HG02852 (cell line): ENCODE results near the gene PTPRM.

Experiments used
- ATAC-seq: cut with Tn5 transposase; IDR thresholded peaks from one replicate; pipeline ENCODE4 v1.9.1; 2021; ENCODE audit warnings: mild to moderate bottlenecking, moderate library complexity; ENCODE audit not compliant: unreplicated experiment

The PTPRM gene

DNA sequence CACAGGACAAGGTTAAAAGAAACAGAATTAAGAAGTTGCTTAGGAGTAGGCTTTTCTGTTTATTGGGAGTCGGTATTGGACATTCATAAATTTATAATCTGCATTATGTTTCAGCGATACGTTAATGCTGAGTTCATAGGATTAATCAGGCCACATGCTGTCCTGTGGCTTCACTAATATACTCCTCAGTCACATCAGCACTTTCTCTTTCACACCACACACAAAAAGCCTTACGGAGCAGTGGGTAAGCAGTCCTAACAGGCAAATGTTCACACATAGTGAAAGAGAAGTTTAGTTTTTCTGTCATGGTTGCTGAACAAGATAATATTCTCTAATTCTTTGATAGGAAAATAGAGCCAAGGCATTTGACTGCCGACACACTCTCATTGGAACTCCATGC, 630.4 kb downstream of the PTPRM start:
- ATAC-seq = no peak

GRCh38 chr18:8207996-8208395, 640.9 kb downstream of the PTPRM start:
- no peak for ATAC-seq

- ATAC-seq = no peak
Measured at GRCh38 chr18:8208716-8209115, 641.6 kb downstream of the PTPRM start.

- ATAC-seq = no peak
Measured at GRCh38 chr18:8212896-8213780, 646.0 kb downstream of the PTPRM start.

- no peak for ATAC-seq
Measured at GRCh38 chr18:8215741-8216140, 648.6 kb downstream of the PTPRM start.

DNA sequence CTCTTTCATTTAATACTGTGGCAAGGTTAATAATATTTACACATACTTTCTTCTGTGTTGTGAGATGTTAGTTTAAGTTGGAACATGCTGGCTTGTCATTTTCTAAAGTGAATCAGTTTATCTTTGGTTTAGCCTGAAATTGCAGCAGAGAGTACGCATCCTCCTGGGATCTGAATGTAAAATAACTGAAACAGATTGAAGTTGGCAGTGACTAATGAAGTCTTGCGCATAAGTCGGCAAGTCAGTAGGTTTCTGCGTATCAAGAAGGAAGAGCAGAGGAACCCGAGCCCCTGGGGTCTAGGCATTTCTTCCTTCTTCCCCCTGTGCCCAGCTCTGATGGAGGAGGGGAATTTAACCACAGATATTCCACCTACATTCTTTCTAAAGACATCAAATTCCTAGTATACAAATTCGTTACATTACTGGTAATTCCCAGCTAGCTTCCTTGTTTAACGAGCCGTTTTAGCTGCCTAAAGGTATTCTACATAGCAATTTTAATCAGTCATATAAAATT, 650.0 kb downstream of the PTPRM start:
- no peak for ATAC-seq

GRCh38 chr18:8218197-8218596, 651.1 kb downstream of the PTPRM start:
- no peak for ATAC-seq

GRCh38 chr18:8221452-8221851, 654.3 kb downstream of the PTPRM start:
- no peak for ATAC-seq

- no peak for ATAC-seq
Measured at GRCh38 chr18:8224576-8224975, 657.5 kb downstream of the PTPRM start.

GRCh38 chr18:8229040-8229439, 661.9 kb downstream of the PTPRM start:
- no peak for ATAC-seq

- ATAC-seq = no peak
Measured at GRCh38 chr18:8229787-8230186, 662.7 kb downstream of the PTPRM start.

DNA sequence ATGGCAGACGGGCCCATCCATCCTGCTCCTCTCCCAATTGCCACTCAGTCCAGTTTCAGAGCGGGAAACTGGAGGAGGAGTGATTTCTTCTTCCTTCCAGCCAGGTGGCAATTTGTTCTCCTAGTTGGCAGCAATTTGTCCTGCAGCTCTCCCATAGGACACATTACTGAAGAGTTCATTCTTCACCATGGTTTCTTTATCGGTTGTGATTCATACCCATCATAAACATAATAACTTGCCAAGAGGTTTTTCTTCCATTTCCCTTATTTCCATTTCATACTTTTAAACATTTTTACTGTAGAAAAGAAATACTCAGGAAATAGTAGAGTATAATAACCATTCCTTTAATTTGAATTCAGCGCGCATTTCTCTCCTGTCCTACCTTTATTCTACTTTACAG, 664.2 kb downstream of the PTPRM start:
- ATAC-seq = no peak

DNA sequence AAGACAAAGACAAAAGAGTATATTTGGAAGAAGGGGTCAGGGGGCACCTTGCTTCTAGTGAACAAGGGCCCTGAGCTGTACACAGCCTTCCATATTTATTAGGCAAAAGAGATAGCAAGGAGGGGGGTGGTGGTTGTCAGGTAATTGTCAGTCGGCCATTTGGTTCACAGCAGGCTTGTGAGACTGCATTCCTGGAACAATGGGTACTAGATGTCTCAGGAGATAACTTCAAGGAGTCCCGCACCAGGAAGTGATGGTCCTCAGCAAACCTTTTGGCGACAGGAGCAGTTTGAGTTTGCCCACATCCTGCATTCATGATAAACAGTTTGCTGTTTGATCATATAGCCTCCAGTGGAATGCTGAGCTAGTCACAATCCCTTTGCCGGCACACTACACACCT, 665.7 kb downstream of the PTPRM start:
- ATAC-seq = no peak

GRCh38 chr18:8235894-8236293, 668.8 kb downstream of the PTPRM start:
- ATAC-seq = no peak

DNA sequence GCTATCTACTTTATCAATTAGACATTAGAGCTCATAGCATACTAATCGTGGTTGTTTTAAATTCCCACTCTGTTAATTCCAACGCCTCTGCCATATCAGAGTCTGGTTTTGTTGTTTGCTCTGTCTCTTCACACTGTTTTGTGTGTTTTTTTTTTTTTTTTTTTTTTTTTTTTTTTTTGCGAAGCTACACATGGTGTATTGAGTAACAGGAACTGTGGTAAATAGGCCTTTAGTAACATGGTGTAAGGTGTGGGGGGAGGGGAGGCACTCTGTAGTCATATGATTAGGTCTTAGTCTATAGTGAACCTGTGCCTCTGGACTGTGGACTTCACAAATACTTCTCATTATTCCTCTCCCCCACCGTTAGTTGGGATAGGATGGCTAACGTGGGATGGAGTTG, 671.4 kb downstream of the PTPRM start:
- ATAC-seq = no peak

GRCh38 chr18:8241731-8242130, 674.6 kb downstream of the PTPRM start:
- no peak for ATAC-seq

GRCh38 chr18:8242151-8242696, 675.1 kb downstream of the PTPRM start:
- ATAC-seq = no peak

- ATAC-seq = no peak
Measured at GRCh38 chr18:8247700-8248099, 680.6 kb downstream of the PTPRM start.

DNA sequence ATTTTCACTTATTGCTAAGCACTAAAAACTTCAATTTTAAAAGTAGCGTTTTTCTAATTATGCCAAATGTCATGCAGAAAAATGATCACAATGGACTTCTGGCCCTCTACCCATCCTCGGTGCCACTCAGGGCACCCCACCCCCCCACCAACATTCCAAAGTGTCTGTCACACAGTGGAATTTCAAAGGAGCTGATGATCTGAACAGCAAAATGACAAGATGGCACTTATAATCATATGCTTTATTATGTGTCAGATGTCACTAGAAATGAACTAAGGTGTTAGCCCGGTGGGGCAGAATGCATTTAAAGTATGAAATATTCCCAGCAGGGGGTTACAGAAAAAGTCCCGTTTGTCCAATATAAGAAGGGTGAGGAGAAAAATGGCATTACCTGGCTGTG, 681.5 kb downstream of the PTPRM start:
- no peak for ATAC-seq

- no peak for ATAC-seq
Measured at GRCh38 chr18:8249811-8250210, 682.7 kb downstream of the PTPRM start.

GRCh38 chr18:8252371-8252770, 685.3 kb downstream of the PTPRM start:
- no peak for ATAC-seq

DNA sequence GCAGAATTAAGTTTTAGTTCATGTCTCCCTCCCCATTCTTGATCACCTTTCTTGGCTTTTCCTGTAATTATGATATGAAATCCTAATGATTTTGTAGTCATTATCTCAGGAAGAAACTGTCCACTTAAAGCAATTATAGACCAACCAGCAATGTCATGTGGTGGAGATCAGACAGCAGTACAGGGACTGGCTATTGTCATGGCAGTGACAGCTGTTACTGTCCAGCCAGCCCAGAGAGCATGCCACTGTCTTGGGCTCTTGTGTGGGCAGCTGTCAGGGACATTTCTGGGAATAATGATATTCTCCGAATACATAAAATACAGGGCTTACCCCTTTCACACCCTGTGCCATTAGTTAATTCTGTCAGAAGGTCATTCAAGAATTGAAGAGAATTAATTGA, 686.8 kb downstream of the PTPRM start:
- no peak for ATAC-seq
